Measurements from ENCODE around the gene MMP10. TPM values are rescaled to one million over a fixed set of nuclear protein-coding genes. Genes with fewer than 3 reads are reported as not detected.

Gene MMP10
- total and polyA plus RNA-seq, 2 donors (not counting 3 experiments of a cell fraction or from before 2014, with no cell fraction given), result 4.3 to 15.0 TPM

GRCh38 chr11:102794382-102794781 lies 14.0 kb upstream of the MMP10 start:
- FAIRE-seq (no peak), DNase-seq (ENCODE audit: low read depth, low spot score) (peak; percentile 48)
- H4K20me1 ChIP-seq (replicated peaks; ENCODE audit: control insufficient read depth, extremely low read depth, insufficient read depth, low read length), result no peaks in the 10 kb centered on the region
- H3K79me2 ChIP-seq (ENCODE audit: control insufficient read depth, insufficient read depth, low read length), result peaks cover 12% of the 10 kb centered on the region
- H3K27me3 ChIP-seq (ENCODE audit: control insufficient read depth in 2 of 2, insufficient read depth in 2 of 2, low read length in 2 of 2), result no peaks in the 10 kb centered on the region
- H3K4me2 ChIP-seq (ENCODE audit: insufficient read depth, low read length), result no peak overlapping the region
- intact Hi-C loops (cut with micrococcal nuclease), result loop anchor here (1.0 to 10.0 kb wide), 5 partner anchors 61 to 680 kb away; partner anchors contain the start of gene YAP1
- TF ChIP-seq, protein P1, sequence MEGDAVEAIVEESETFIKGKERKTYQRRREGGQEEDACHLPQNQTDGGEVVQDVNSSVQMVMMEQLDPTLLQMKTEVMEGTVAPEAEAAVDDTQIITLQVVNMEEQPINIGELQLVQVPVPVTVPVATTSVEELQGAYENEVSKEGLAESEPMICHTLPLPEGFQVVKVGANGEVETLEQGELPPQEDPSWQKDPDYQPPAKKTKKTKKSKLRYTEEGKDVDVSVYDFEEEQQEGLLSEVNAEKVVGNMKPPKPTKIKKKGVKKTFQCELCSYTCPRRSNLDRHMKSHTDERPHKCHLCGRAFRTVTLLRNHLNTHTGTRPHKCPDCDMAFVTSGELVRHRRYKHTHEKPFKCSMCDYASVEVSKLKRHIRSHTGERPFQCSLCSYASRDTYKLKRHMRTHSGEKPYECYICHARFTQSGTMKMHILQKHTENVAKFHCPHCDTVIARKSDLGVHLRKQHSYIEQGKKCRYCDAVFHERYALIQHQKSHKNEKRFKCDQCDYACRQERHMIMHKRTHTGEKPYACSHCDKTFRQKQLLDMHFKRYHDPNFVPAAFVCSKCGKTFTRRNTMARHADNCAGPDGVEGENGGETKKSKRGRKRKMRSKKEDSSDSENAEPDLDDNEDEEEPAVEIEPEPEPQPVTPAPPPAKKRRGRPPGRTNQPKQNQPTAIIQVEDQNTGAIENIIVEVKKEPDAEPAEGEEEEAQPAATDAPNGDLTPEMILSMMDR (IDR thresholded peaks at IDR 0.05; ENCODE audit: extremely low read depth in 1 of 2, insufficient read depth in 1 of 2, low read depth in 1 of 2, low read length in 2 of 2), result peak; percentile 60 to 66
- no peak for TF ChIP-seq JUN (IDR thresholded peaks at IDR 0.05; ENCODE audit: borderline replicate concordance, insufficient read depth, insufficient read length, low read depth)
- dilution Hi-C loops (cut with MboI; ENCODE audit: extremely low pct_ligation_motif_present, low sequenced_read_pairs), result no loop called here
- no peak overlapping the region for H3K9ac ChIP-seq (replicated peaks; ENCODE audit: extremely low read depth, insufficient read depth, low read length)
- H3K36me3 ChIP-seq (ENCODE audit: control insufficient read depth in 2 of 2, extremely low read depth in 1 of 2, insufficient read depth in 2 of 2, low read length in 2 of 2), result no peaks in the 10 kb centered on the region
- POLR2A ChIA-PET, result no interaction called here
- H3K4me3 ChIP-seq (replicated peaks in 1 of 3; ENCODE audit: insufficient read depth in 1 of 3, low read depth in 1 of 3, low read length in 3 of 3), result no peak overlapping the region
- H3K27ac ChIP-seq (ENCODE audit: insufficient read depth, low read depth, low read length), result no peak overlapping the region
- no TSS peak for BruUV-seq (replicated peaks)
- H2AFZ ChIP-seq (ENCODE audit: low read depth, low read length), result no peak overlapping the region
- peaks cover 17% of the 10 kb centered on the region for H3K4me1 ChIP-seq (ENCODE audit: control insufficient read depth, extremely low read depth, insufficient read depth, low read length)
- H3K9me3 ChIP-seq (replicated peaks; ENCODE audit: control insufficient read depth, insufficient read depth, low read length), result no peaks in the 10 kb centered on the region
- no peaks in the 10 kb centered on the region for H3K9me1 ChIP-seq (replicated peaks; ENCODE audit: control insufficient read depth, extremely low read depth, insufficient read depth, low read length)
- CTCF ChIA-PET, result interaction anchor here (0.6 to 1.9 kb wide), 14 partner anchors 10 to 262 kb away, joined by 3 to 12 read pairs (median 4); partner anchors contain the start of gene MMP10

DNA sequence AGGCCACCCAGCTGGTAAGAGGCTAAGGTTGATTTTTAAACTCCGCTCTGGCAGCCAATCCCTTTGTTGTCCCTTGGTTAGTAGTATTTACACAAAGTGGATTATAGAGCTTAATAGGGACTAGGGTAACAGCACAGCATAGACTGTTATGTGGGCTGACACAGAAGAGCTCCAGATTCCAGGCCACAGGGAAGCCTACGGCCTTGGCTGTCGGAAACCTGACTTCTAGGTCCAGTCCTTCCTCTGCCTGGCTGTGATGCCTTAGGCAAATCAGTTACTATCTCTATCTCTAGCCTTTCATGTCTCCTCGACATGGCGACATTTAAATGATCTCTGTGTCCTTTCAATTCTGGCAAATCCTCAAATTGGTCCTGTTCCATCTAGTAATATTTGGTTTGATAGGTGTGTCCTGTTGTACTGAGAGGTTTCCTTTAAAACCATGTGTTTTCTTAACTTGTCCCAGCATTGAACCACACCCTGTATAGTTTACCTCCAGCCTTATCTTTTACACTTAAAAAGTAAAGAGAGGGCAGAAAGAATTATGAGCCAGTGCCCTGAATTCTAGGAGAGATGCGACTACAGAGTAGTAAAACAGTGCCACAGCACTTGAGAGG lies 13.4 kb upstream of the MMP10 start:
- FAIRE-seq, result no peak
- BruUV-seq (replicated peaks), result no TSS peak

More for the DNA sequence above, 13.4 kb upstream of the MMP10 start:
- ChIA-PET POLR2A (no interaction called here), CTCF (interaction anchor here (1.1 to 2.4 kb wide), 5 partner anchors 10 to 147 kb away, joined by 5 to 12 read pairs (median 6); partner anchors contain the start of gene MMP10)
- Histone ChIP-seq H3K9me3 (replicated peaks; ENCODE audit: control insufficient read depth, insufficient read depth, low read length) (no peaks in the 10 kb centered on the region), H2AFZ (ENCODE audit: low read depth, low read length) (no peak overlapping the region), H3K4me1 (ENCODE audit: control insufficient read depth, extremely low read depth, insufficient read depth, low read length) (peaks cover 11% of the 10 kb centered on the region), H3K36me3 (ENCODE audit: control insufficient read depth in 2 of 2, extremely low read depth in 1 of 2, insufficient read depth in 2 of 2, low read length in 2 of 2) (no peaks in the 10 kb centered on the region), H3K27me3 (ENCODE audit: control insufficient read depth in 2 of 2, insufficient read depth in 2 of 2, low read length in 2 of 2) (no peaks in the 10 kb centered on the region), H3K79me2 (ENCODE audit: control insufficient read depth, insufficient read depth, low read length) (peaks cover 12% of the 10 kb centered on the region), H3K4me2 (ENCODE audit: insufficient read depth, low read length) (no peak overlapping the region), H4K20me1 (replicated peaks; ENCODE audit: control insufficient read depth, extremely low read depth, insufficient read depth, low read length) (no peaks in the 10 kb centered on the region), H3K9me1 (replicated peaks; ENCODE audit: control insufficient read depth, extremely low read depth, insufficient read depth, low read length) (no peaks in the 10 kb centered on the region), H3K9ac (replicated peaks; ENCODE audit: extremely low read depth, insufficient read depth, low read length) (no peak overlapping the region), H3K27ac (ENCODE audit: insufficient read depth, low read depth, low read length) (no peak overlapping the region), H3K4me3 (replicated peaks in 1 of 3; ENCODE audit: insufficient read depth in 1 of 3, low read depth in 1 of 3, low read length in 3 of 3) (no peak overlapping the region)
- no peak for DNase-seq (ENCODE audit: low read depth, low spot score)
- no peak for TF ChIP-seq FOS (IDR thresholded peaks at IDR 0.05; ENCODE audit: borderline replicate concordance, insufficient read depth, low read length)
- peak; percentile 15 for TF ChIP-seq POLR2AphosphoS5 (IDR thresholded peaks at IDR 0.05; ENCODE audit: insufficient read depth, low read depth, low read length)
- no peak for TF ChIP-seq MAX (IDR thresholded peaks at IDR 0.05; ENCODE audit: insufficient read depth, insufficient read length)
- no peak for TF ChIP-seq GATA2 (IDR thresholded peaks at IDR 0.05; ENCODE audit: insufficient read depth, insufficient read length, low read depth, low read length)
- TF ChIP-seq EZH2 (IDR thresholded peaks at IDR 0.05; ENCODE audit: borderline replicate concordance, low read depth, low read length, severe bottlenecking), result no peak
- intact Hi-C loops (cut with micrococcal nuclease), result loop anchor here (1.0 to 10.0 kb wide), 5 partner anchors 60 to 679 kb away; partner anchors contain the start of gene YAP1
- dilution Hi-C loops (cut with MboI; ENCODE audit: extremely low pct_ligation_motif_present, low sequenced_read_pairs), result no loop called here

Measured in endothelial cell of umbilical vein (primary cell).